ENCODE data around the gene ADAMTS17. TPM values are rescaled to one million over a fixed set of nuclear protein-coding genes. Genes with fewer than 3 reads are reported as not detected.
"Not testable (repeated sequence)": the region's sequence is repeated elsewhere in the genome, so short reads cannot be mapped to it uniquely, and the experiment has no call there.

Gene ADAMTS17
- polyA plus RNA-seq, 4 donors, result 0.45 to 3.1 (median 1.2) TPM

GRCh38 chr15:100082761-100083402 is 258.9 kb downstream of the ADAMTS17 start:
- no peak overlapping the region for H3K4me3 ChIP-seq (ENCODE audit: low read depth in 1 of 3, low read length in 3 of 3)
- H3K27me3 ChIP-seq (ENCODE audit: control insufficient read depth in 3 of 3, insufficient read depth in 3 of 3, low read length in 3 of 3), result no peaks in the 10 kb centered on the region
- no peak for FAIRE-seq
- H3K4me1 ChIP-seq (ENCODE audit: control insufficient read depth in 3 of 3, insufficient read depth in 2 of 3, low read depth in 1 of 3, low read length in 2 of 3), result no peaks in the 10 kb centered on the region
- WGBS, 3 donors, result 83 to 94% (median 84%) methylated on average over 7 of the region's 7 CpGs
- H3K36me3 ChIP-seq (ENCODE audit: control insufficient read depth in 3 of 3, insufficient read depth in 2 of 3, low read depth in 1 of 3, low read length in 3 of 3), result no peaks in the 10 kb centered on the region
- no peaks in the 10 kb centered on the region for H3K9me3 ChIP-seq (ENCODE audit: control insufficient read depth in 2 of 2, insufficient read depth in 1 of 2, low read depth in 1 of 2, low read length in 1 of 2)
- H3K27ac ChIP-seq (ENCODE audit: low read depth in 1 of 3, low read length in 2 of 3), result no peak overlapping the region
- no peak for DNase-seq

GRCh38 chr15:100081454-100081853 is 260.3 kb downstream of the ADAMTS17 start:
- WGBS, 3 donors, result 81 to 87% (median 84%) methylated on average over 4 of the region's 4 CpGs
- FAIRE-seq (no peak), DNase-seq (no peak)
- no peak overlapping the region for H3K27ac ChIP-seq (ENCODE audit: low read depth in 1 of 3, low read length in 2 of 3)
- H3K27me3 ChIP-seq (ENCODE audit: control insufficient read depth in 3 of 3, insufficient read depth in 3 of 3, low read length in 3 of 3), result no peaks in the 10 kb centered on the region
- no peaks in the 10 kb centered on the region for H3K36me3 ChIP-seq (ENCODE audit: control insufficient read depth in 3 of 3, insufficient read depth in 2 of 3, low read depth in 1 of 3, low read length in 3 of 3)
- H3K4me3 ChIP-seq (ENCODE audit: low read depth in 1 of 3, low read length in 3 of 3), result no peak overlapping the region
- no peaks in the 10 kb centered on the region for H3K9me3 ChIP-seq (ENCODE audit: control insufficient read depth in 2 of 2, insufficient read depth in 1 of 2, low read depth in 1 of 2, low read length in 1 of 2)
- H3K4me1 ChIP-seq (ENCODE audit: control insufficient read depth in 3 of 3, insufficient read depth in 2 of 3, low read depth in 1 of 3, low read length in 2 of 3), result no peaks in the 10 kb centered on the region

GRCh38 chr15:100078511-100079220 is 263.1 kb downstream of the ADAMTS17 start:
- DNase-seq (no peak), FAIRE-seq (no peak)
- no peak overlapping the region for H3K4me3 ChIP-seq (ENCODE audit: low read depth in 1 of 3, low read length in 3 of 3)
- H3K9me3 ChIP-seq (ENCODE audit: control insufficient read depth in 2 of 2, insufficient read depth in 1 of 2, low read depth in 1 of 2, low read length in 1 of 2), result no peaks in the 10 kb centered on the region
- WGBS, 3 donors, result 63 to 91% (median 85%) methylated on average over 6 of the region's 6 CpGs
- H3K27me3 ChIP-seq (ENCODE audit: control insufficient read depth in 3 of 3, insufficient read depth in 3 of 3, low read length in 3 of 3), result no peaks in the 10 kb centered on the region
- no peaks in the 10 kb centered on the region for H3K36me3 ChIP-seq (ENCODE audit: control insufficient read depth in 3 of 3, insufficient read depth in 2 of 3, low read depth in 1 of 3, low read length in 3 of 3)
- no peaks in the 10 kb centered on the region for H3K4me1 ChIP-seq (ENCODE audit: control insufficient read depth in 3 of 3, insufficient read depth in 2 of 3, low read depth in 1 of 3, low read length in 2 of 3)
- no peak overlapping the region for H3K27ac ChIP-seq (ENCODE audit: low read depth in 1 of 3, low read length in 2 of 3)

- H3K27me3 ChIP-seq (ENCODE audit: control insufficient read depth in 3 of 3, insufficient read depth in 3 of 3, low read length in 3 of 3), result no peaks in the 10 kb centered on the region
- no peaks in the 10 kb centered on the region for H3K4me1 ChIP-seq (ENCODE audit: control insufficient read depth in 3 of 3, insufficient read depth in 2 of 3, low read depth in 1 of 3, low read length in 2 of 3)
- H3K4me3 ChIP-seq (ENCODE audit: low read depth in 1 of 3, low read length in 3 of 3), result no peak overlapping the region
- no peak for FAIRE-seq
- H3K27ac ChIP-seq (ENCODE audit: low read depth in 1 of 3, low read length in 2 of 3), result no peak overlapping the region
- H3K36me3 ChIP-seq (ENCODE audit: control insufficient read depth in 3 of 3, insufficient read depth in 2 of 3, low read depth in 1 of 3, low read length in 3 of 3), result no peaks in the 10 kb centered on the region
- H3K9me3 ChIP-seq (ENCODE audit: control insufficient read depth in 2 of 2, insufficient read depth in 1 of 2, low read depth in 1 of 2, low read length in 1 of 2), result no peaks in the 10 kb centered on the region
- WGBS, 3 donors, result 58 to 85% (median 77%) methylated on average over 1 of the region's 1 CpG
- no peak for DNase-seq
Observed at GRCh38 chr15:100075229-100075628, 266.5 kb downstream of the ADAMTS17 start.

- Histone ChIP-seq H3K27me3 (ENCODE audit: control insufficient read depth in 3 of 3, insufficient read depth in 3 of 3, low read length in 3 of 3) (no peaks in the 10 kb centered on the region), H3K4me1 (ENCODE audit: control insufficient read depth in 3 of 3, insufficient read depth in 2 of 3, low read depth in 1 of 3, low read length in 2 of 3) (no peaks in the 10 kb centered on the region), H3K36me3 (ENCODE audit: control insufficient read depth in 3 of 3, insufficient read depth in 2 of 3, low read depth in 1 of 3, low read length in 3 of 3) (no peaks in the 10 kb centered on the region), H3K9me3 (ENCODE audit: control insufficient read depth in 2 of 2, insufficient read depth in 1 of 2, low read depth in 1 of 2, low read length in 1 of 2) (no peaks in the 10 kb centered on the region), H3K4me3 (ENCODE audit: low read depth in 1 of 3, low read length in 3 of 3) (no peak overlapping the region), H3K27ac (ENCODE audit: low read depth in 1 of 3, low read length in 2 of 3) (no peak overlapping the region)
- 95 to 96% (median 96%) methylated on average over 5 of the region's 5 CpGs for WGBS, 3 donors
- DNase-seq, result no peak
- no peak for FAIRE-seq
Observed at GRCh38 chr15:100073982-100074381, 267.8 kb downstream of the ADAMTS17 start.

GRCh38 chr15:100066521-100067280 is 275.1 kb downstream of the ADAMTS17 start:
- DNase-seq; H3K27ac ChIP-seq (ENCODE audit: low read depth in 1 of 3, low read length in 2 of 3); FAIRE-seq; H3K4me3 ChIP-seq (ENCODE audit: low read depth in 1 of 3, low read length in 3 of 3); H3K36me3 ChIP-seq (ENCODE audit: control insufficient read depth in 3 of 3, insufficient read depth in 2 of 3, low read depth in 1 of 3, low read length in 3 of 3); H3K9me3 ChIP-seq (ENCODE audit: control insufficient read depth in 2 of 2, insufficient read depth in 1 of 2, low read depth in 1 of 2, low read length in 1 of 2); H3K4me1 ChIP-seq (ENCODE audit: control insufficient read depth in 3 of 3, insufficient read depth in 2 of 3, low read depth in 1 of 3, low read length in 2 of 3); H3K27me3 ChIP-seq (ENCODE audit: control insufficient read depth in 3 of 3, insufficient read depth in 3 of 3, low read length in 3 of 3): not testable (repeated sequence)
- 74 to 87% (median 77%) methylated on average over 9 to 10 of the region's 12 CpGs for WGBS, 3 donors

GRCh38 chr15:100061944-100062343 is 279.8 kb downstream of the ADAMTS17 start:
- no peak for FAIRE-seq
- 72 to 82% (median 81%) methylated on average over 5 of the region's 5 CpGs for WGBS, 3 donors
- no peak overlapping the region for H3K27ac ChIP-seq (ENCODE audit: low read depth in 1 of 3, low read length in 2 of 3)
- H3K9me3 ChIP-seq (ENCODE audit: control insufficient read depth in 2 of 2, insufficient read depth in 1 of 2, low read depth in 1 of 2, low read length in 1 of 2), result no peaks in the 10 kb centered on the region
- no peaks in the 10 kb centered on the region for H3K36me3 ChIP-seq (ENCODE audit: control insufficient read depth in 3 of 3, insufficient read depth in 2 of 3, low read depth in 1 of 3, low read length in 3 of 3)
- no peak for DNase-seq
- H3K4me3 ChIP-seq (ENCODE audit: low read depth in 1 of 3, low read length in 3 of 3), result no peak overlapping the region
- no peaks in the 10 kb centered on the region for H3K27me3 ChIP-seq (ENCODE audit: control insufficient read depth in 3 of 3, insufficient read depth in 3 of 3, low read length in 3 of 3)
- H3K4me1 ChIP-seq (ENCODE audit: control insufficient read depth in 3 of 3, insufficient read depth in 2 of 3, low read depth in 1 of 3, low read length in 2 of 3), result no peaks in the 10 kb centered on the region

- Histone ChIP-seq H3K4me1 (ENCODE audit: control insufficient read depth in 3 of 3, insufficient read depth in 2 of 3, low read depth in 1 of 3, low read length in 2 of 3) (no peaks in the 10 kb centered on the region), H3K27me3 (ENCODE audit: control insufficient read depth in 3 of 3, insufficient read depth in 3 of 3, low read length in 3 of 3) (no peaks in the 10 kb centered on the region), H3K27ac (ENCODE audit: low read depth in 1 of 3, low read length in 2 of 3) (no peak overlapping the region), H3K36me3 (ENCODE audit: control insufficient read depth in 3 of 3, insufficient read depth in 2 of 3, low read depth in 1 of 3, low read length in 3 of 3) (no peaks in the 10 kb centered on the region), H3K4me3 (ENCODE audit: low read depth in 1 of 3, low read length in 3 of 3) (no peak overlapping the region), H3K9me3 (ENCODE audit: control insufficient read depth in 2 of 2, insufficient read depth in 1 of 2, low read depth in 1 of 2, low read length in 1 of 2) (no peaks in the 10 kb centered on the region)
- DNase-seq (no peak), FAIRE-seq (no peak)
- 74 to 80% (median 76%) methylated on average over 10 of the region's 10 CpGs for WGBS, 3 donors
Observed at GRCh38 chr15:100060276-100060926, 281.4 kb downstream of the ADAMTS17 start.
